Type B pancreatic cell (in vitro differentiated cells): ENCODE data around the gene CNTNAP2. TPM values are rescaled to one million over a fixed set of nuclear protein-coding genes. Genes with fewer than 3 reads are reported as not detected.

ENCODE experiments used
- DNase-seq: peaks from one replicate; pipeline ENCODE4 v3.0.0; 2021; ENCODE audit warnings: mixed read lengths; ENCODE audit not compliant: unreplicated experiment; ENCODE audit errors: extremely low spot score
- H3K27ac Mint-ChIP-seq: 2 replicates; pipeline ENCODE4 v1.8.0; 2021; ENCODE audit warnings: mild to moderate bottlenecking, mixed read lengths
- H3K27me3 Mint-ChIP-seq: 2 replicates; pipeline ENCODE4 v1.8.0; 2021; ENCODE audit warnings: mixed read lengths
- H3K36me3 Mint-ChIP-seq: 2 replicates; pipeline ENCODE4 v1.8.0; 2021; ENCODE audit warnings: mixed read lengths
- H3K4me1 Mint-ChIP-seq: one replicate; pipeline ENCODE4 v1.8.0; 2021; ENCODE audit warnings: mixed read lengths; ENCODE audit not compliant: unreplicated experiment
- H3K4me3 Mint-ChIP-seq: 2 replicates; pipeline ENCODE4 v1.8.0; 2021; ENCODE audit warnings: mild to moderate bottlenecking, mixed read lengths
- H3K9me3 Mint-ChIP-seq: 2 replicates; pipeline ENCODE4 v1.8.0; 2021; ENCODE audit warnings: mixed read lengths
- total RNA-seq: library from RNA; stranded (reverse); gene quantifications from 2 replicates; pipeline ENCODE4 v1.2.1, GENCODE V29; 2021; ENCODE audit warnings: low replicate concordance
- TF ChIP-seq, protein P1 (sequence below): fragments of 200-600 bp; sonication (generic); conservative IDR thresholded peaks from 2 replicates; pipeline ENCODE4 v1.5.0; 2021; ENCODE audit warnings: antibody characterized with exemption, mild to moderate bottlenecking

Gene CNTNAP2
- total RNA-seq, 1 donor from 2014 or later: 26.8 TPM

DNA sequence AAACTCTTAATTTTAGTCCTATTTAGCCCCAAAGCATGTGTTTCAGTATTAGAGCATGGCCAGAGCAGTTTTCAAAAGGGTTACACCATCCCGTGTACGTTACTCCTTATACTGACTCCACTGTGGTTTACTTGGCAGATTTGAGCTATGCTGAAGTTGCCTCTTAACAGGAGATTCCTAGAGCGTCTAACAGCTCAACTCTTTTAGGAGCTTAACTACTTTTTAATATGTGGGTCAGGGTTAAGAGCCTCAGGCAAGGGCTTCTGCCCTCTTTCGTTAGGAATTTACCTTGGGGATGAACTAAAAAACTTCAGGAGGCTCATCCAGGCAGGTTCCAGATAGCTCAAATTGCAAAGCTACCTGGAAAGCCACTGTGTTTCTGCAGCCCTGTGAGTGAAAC lies 1799.2 kb downstream of the CNTNAP2 start:
- H3K27ac Mint-ChIP-seq: no peak overlapping the region
- H3K36me3 Mint-ChIP-seq: no peaks in the 10 kb centered on the region
- H3K4me1 Mint-ChIP-seq: peaks cover 26% of the 10 kb centered on the region
- H3K27me3 Mint-ChIP-seq: no peaks in the 10 kb centered on the region
- no peak overlapping the region for H3K4me3 Mint-ChIP-seq
- TF ChIP-seq, protein P1, sequence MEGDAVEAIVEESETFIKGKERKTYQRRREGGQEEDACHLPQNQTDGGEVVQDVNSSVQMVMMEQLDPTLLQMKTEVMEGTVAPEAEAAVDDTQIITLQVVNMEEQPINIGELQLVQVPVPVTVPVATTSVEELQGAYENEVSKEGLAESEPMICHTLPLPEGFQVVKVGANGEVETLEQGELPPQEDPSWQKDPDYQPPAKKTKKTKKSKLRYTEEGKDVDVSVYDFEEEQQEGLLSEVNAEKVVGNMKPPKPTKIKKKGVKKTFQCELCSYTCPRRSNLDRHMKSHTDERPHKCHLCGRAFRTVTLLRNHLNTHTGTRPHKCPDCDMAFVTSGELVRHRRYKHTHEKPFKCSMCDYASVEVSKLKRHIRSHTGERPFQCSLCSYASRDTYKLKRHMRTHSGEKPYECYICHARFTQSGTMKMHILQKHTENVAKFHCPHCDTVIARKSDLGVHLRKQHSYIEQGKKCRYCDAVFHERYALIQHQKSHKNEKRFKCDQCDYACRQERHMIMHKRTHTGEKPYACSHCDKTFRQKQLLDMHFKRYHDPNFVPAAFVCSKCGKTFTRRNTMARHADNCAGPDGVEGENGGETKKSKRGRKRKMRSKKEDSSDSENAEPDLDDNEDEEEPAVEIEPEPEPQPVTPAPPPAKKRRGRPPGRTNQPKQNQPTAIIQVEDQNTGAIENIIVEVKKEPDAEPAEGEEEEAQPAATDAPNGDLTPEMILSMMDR: no peak
- H3K9me3 Mint-ChIP-seq: no peaks in the 10 kb centered on the region
- DNase-seq: no peak

DNA sequence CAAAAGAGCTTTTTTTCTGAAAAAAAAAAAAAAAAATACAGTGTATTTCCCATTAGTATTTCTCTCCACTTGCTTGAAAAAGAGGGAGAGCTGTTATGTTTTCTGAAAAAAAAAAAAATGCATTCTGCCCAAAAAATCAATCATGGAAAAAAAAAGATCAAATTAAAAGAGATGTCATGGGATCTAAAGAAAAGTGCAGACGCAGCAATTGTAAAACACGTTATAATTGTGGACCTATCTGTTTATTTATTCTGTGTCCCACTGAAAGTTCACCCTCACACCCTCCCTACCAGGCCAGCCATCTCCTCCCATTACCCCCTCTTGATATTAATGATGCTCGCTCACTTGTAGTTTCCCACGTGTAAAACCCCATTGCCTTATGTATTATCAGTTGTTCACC lies 1800.0 kb downstream of the CNTNAP2 start:
- no peaks in the 10 kb centered on the region for H3K9me3 Mint-ChIP-seq
- H3K4me1 Mint-ChIP-seq: peaks cover 18% of the 10 kb centered on the region
- no peaks in the 10 kb centered on the region for H3K36me3 Mint-ChIP-seq
- H3K4me3 Mint-ChIP-seq: no peak overlapping the region
- H3K27ac Mint-ChIP-seq: no peak overlapping the region
- no peak for DNase-seq
- TF ChIP-seq, protein P1: no peak
- no peaks in the 10 kb centered on the region for H3K27me3 Mint-ChIP-seq

DNA sequence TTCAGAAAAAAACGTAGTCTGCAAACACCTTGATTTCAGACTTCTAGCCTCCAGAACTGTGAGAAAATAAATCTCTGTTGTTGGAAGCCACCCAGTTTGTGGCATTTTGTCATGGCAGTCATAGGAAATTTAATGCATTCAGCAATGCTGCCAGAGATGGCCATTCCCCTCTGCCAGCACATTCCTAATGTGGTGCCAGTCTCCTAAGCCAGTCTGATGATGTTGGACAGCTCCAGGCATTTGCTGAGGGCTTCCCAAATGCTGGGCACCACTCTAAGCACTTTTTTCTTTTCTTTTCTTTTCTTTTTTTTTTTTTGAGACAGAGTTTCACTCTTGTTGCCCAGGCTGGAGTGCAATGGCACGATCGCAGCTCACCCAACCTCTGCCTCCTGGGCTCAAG lies 1807.2 kb downstream of the CNTNAP2 start:
- TF ChIP-seq, protein P1: no peak
- Mint-ChIP-seq H3K9me3 (peaks cover 5% of the 10 kb centered on the region), H3K4me3 (no peak overlapping the region), H3K4me1 (no peaks in the 10 kb centered on the region), H3K36me3 (no peaks in the 10 kb centered on the region), H3K27ac (no peak overlapping the region), H3K27me3 (no peaks in the 10 kb centered on the region)
- no peak for DNase-seq

DNA sequence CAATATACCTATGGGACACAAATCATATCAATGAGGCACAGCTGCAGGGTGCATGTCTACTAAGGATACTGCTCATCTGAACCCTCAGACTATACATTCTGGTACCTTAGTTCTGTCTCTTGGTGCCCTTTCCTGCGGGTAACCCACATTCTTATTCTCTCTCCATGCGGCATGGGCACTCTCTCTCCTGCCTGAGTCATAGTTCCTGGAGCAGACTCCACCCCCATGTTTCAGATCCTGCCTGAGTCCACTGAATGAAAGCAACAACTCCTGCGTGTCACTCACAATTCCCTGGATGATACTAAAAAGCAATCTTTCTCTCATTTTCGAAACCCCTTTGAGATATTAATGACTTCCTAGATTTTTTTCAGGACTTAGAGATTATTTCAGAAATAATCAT lies 1820.8 kb downstream of the CNTNAP2 start:
- H3K36me3 Mint-ChIP-seq: no peaks in the 10 kb centered on the region
- DNase-seq: no peak
- H3K4me3 Mint-ChIP-seq: no peak overlapping the region
- TF ChIP-seq, protein P1: no peak
- peaks cover 7% of the 10 kb centered on the region for H3K9me3 Mint-ChIP-seq
- H3K4me1 Mint-ChIP-seq: no peaks in the 10 kb centered on the region
- H3K27me3 Mint-ChIP-seq: no peaks in the 10 kb centered on the region
- H3K27ac Mint-ChIP-seq: no peak overlapping the region

DNA sequence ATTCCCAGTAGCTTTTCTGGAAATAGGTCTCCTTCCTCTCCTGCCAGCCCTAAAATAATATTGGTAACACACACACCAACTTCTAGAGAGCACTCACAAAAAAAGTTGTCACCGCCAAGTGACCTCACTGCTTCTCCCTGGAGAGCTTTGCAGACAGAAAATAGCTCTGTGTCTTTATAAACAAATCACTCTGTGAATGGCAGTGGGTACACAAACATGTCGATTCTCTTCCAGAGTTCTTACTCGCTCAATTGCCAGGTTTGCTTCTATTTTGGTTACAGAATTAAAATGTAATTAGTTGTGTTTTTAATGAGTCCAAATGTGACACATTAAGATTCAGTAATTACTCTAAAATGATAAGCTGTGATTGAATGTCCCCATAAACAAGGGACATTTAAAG lies 1824.8 kb downstream of the CNTNAP2 start:
- H3K27ac Mint-ChIP-seq: no peak overlapping the region
- TF ChIP-seq, protein P1: no peak
- H3K9me3 Mint-ChIP-seq: peaks cover 5% of the 10 kb centered on the region
- no peaks in the 10 kb centered on the region for H3K36me3 Mint-ChIP-seq
- DNase-seq: no peak
- no peaks in the 10 kb centered on the region for H3K27me3 Mint-ChIP-seq
- no peak overlapping the region for H3K4me3 Mint-ChIP-seq
- H3K4me1 Mint-ChIP-seq: no peaks in the 10 kb centered on the region

DNA sequence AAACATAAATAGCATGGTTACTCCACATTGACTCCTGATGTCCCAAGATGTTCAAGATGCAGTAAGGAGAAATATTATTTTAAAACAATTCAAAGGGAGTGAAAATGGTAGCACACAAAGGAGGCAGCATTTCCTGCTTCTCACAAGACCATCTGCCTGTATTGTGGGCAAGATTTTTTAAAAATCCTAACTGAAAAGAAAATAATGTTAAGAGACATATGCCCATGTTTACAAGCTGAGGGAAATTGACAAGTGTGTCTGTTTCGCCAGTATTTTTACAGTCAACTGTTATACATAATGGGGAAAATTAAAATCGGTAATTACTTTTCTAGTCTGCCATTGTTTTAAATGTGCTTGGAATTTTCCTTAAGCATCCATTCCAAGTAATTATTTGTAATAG lies 1827.7 kb downstream of the CNTNAP2 start:
- H3K9me3 Mint-ChIP-seq: peaks cover 5% of the 10 kb centered on the region
- H3K4me1 Mint-ChIP-seq: no peaks in the 10 kb centered on the region
- DNase-seq: no peak
- TF ChIP-seq, protein P1: no peak
- no peaks in the 10 kb centered on the region for H3K36me3 Mint-ChIP-seq
- H3K27me3 Mint-ChIP-seq: no peaks in the 10 kb centered on the region
- H3K4me3 Mint-ChIP-seq: no peak overlapping the region
- no peak overlapping the region for H3K27ac Mint-ChIP-seq
